HG02852 (cell line): ENCODE results near the gene AKIRIN1.
"Not testable (repeated sequence)": the region's sequence is repeated elsewhere in the genome, so short reads cannot be mapped to it uniquely, and the experiment has no call there.

Experiments used
- ATAC-seq: cut with Tn5 transposase; IDR thresholded peaks from one replicate; pipeline ENCODE4 v1.9.1; 2021; ENCODE audit warnings: mild to moderate bottlenecking, moderate library complexity; ENCODE audit not compliant: unreplicated experiment

Gene AKIRIN1

DNA sequence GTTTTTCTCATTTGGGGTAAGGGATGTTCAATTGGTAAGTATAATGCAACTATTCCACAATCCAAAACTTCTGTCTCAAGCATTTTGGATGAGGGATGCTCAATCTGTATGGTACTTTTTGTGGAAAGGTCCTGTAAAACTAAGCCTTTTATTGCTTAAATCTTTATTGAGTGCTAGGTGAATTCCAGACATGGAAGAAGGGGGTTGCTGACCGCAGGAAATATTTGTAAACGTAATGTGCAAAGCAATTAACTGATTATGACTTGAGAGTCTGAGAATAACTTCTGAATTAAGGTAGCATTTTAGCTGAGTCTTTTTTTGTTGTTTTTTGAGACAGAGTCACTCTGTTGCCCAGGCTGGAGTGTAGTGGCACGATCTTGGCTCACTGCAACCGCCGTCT, 3.1 kb downstream of the AKIRIN1 start:
- no peak for ATAC-seq

DNA sequence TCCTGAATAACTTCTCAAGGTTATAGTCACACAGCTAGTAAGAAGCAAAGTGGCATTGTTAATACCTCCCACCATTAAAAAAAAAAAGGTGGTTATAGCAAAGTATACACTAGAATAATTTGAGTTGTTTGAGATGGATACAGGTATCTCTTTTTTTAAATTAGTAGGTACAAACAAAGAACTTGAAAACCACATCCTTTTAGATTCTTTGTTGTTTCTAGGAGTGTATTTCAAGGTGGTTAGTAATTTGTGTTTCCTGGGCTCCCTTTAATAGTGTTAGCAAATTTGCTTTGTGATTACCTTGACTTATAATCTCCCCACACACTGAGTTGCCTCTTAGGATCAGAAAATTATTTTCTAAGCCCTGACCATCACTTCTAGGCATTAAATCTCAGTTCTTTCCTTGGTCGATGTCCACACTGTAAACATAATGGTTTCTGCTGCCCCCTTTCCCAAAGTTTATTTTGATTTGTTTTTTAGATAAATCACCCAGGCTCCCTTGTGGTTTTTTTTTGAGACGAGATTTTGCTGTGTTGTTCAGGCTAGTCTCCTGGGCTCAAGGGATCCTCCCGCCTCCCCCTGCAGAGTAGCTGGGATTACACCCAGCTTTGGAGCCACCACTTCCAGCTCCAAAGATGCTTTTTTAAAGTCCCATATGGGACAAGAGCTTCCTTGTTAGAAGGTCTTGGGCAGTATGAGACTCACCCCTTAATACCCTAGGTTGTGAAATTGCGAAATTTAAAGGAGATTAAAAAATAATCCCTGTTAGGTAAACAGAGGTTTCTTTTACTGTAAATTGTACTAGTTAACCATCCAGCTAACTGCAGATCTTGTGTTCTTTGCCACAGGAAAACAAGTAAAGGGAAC, 6.2 kb downstream of the AKIRIN1 start:
- no peak for ATAC-seq

GRCh38 chr1:38997901-38998190, 6.8 kb downstream of the AKIRIN1 start:
- no peak for ATAC-seq

DNA sequence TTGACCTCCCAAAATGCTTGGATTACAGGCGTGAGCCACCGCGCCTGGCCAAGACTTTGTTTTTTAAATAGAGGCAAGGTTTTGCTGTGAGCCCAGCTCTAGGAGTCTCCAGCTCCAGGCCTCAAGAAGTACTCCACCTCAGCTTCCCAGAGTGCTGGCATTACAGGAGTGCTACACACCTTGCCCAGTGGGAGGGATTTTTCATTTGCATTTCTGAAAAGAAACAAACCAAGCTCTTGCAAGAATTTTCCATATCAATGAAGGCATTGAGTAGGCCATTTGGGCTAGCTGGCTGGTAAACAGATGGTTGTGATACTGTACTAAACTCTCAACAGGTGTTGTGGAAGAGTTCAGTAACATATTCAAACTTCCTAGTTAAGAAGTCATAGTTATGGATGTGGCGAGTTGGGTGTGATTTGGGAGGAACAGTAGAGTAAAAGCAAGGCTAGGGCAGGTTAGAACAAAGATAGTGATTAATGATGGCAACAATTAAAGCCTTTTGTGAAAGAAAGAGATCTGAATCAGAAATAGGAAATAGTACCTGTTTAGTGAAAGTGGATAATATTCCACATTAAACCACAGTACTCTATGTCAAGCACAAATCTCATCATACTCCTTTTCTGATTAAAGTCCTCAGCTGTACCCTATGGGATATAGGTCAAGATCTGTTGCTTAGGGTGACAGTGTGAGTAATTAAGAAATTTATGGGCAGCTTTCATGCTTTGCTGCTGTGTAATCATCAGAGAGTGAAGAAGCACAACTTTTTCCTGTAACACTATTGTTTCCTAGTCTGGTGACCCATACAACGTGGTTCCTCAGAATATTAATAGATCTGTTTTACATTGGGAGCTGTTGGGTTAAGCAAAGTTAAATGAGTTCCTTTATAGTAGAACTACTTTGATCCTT, 10.7 kb downstream of the AKIRIN1 start:
- no peak for ATAC-seq

DNA sequence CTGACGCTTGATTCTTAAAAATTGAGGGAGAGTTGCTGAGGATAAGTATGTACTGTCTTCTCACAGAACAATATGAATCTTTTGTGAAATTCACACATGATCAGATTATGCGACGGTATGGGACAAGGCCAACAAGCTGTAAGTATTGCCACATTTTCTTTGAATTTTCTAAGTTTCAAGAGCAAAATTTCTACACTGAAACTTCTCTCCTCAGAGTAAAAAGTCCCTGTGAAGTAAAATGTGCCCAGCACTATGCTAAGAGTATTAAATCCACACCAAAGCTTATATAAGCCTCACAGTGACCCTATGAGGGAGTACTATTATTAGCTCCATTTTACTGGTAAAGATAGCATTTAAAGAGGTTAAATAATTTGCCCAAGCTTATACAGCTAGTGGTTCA, 12.2 kb downstream of the AKIRIN1 start:
- no peak for ATAC-seq

DNA sequence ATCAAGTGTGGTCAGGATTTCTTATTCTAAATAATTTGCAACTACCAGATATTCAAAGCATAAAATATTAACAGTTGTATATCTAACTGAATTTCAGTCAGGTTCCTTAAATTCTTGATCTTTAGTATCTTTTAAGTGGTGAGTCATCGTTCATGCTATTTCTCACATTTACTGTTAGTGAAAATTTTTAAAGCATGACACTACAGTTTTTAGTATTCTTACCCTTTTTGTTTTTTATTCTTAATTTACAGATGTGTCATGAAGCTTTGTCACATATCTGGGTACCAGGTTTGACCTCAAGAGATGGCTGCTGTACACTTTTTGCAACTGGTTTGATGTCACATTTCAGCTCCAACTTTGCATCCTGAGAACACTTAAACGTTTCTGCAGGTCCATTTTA, 12.7 kb downstream of the AKIRIN1 start:
- no peak for ATAC-seq

DNA sequence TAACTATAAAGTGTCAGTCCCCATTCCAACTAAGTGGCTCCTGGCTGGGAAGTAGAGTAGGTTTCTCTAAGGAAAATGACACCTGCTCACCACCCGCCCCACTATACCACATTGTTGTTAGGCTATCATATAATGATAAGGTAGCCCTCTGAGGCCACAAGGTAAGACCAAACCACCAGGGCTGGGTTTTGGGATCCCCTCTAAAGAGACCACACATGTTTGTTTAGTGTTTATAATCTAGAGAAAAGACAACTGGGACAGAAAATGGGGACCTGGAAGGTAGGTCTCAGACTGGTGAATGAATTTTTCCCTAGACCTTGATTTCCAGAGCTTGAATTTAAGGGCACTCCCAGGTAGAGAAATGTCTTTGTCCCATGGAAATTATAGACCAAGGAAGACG, 15.2 kb downstream of the AKIRIN1 start:
- ATAC-seq: no peak

DNA sequence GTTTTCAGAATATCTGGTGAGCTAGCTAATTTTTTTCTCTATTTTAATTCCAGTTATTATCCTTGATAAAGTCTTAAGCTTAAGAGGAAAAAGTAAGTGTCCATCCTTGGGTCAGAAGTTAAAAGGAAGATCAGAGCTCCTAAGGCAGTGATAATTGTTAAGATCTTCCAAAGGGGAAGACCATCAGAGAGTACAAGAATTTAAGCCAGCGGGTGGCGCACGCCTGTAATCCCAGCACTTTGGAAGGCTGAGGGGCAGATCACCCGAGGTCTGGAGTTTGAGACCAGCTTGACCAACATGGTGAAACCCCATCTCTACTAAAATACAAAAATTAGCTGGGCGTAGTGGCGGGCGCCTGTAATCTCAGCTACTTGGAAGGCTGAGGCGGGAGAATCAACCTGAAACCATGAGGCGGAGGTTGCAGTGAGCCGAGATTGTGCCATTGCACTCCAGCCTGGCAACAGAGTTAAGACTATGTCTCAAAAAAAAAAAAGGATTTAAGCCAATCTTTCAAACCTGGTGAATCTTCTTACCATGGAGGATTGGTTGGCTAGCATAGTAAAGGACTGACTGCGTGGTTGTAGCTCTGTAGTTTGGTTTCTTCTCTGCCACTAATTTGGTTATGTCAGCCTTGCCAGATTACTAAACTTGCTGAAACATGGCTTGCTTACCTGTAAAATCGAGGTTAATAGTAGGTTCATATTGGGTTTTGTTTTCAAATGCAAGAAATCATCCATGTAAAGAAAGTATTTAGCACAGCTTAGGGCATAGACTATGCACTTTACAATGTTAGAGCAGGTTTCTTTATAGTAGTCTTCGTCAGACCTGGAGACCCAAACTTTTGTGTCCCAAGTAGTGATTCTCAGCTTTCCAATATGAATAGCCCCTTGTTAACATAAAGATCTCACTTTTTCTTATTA, 15.9 kb downstream of the AKIRIN1 start:
- no peak for ATAC-seq

DNA sequence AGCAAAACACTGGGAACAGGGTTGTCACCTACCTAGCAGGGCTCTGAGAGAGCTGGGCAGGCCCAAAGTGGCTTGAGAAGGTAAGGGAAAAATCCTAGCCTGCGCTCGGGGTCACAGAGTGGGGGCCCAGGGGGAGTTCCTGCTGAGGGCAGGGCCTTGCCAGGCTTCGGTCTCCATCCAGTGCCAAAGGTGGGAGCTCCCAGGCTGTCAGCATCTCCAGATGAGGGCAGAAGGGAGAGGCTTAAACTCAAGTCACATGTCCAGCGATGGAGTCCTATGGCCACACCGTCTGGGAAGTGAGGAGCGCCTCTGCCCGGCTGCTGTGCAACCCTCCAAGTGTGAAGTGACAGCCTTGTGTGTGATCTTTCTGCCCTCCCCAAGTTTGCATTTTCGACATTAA, 23.9 kb downstream of the AKIRIN1 start:
- not testable (repeated sequence) for ATAC-seq

DNA sequence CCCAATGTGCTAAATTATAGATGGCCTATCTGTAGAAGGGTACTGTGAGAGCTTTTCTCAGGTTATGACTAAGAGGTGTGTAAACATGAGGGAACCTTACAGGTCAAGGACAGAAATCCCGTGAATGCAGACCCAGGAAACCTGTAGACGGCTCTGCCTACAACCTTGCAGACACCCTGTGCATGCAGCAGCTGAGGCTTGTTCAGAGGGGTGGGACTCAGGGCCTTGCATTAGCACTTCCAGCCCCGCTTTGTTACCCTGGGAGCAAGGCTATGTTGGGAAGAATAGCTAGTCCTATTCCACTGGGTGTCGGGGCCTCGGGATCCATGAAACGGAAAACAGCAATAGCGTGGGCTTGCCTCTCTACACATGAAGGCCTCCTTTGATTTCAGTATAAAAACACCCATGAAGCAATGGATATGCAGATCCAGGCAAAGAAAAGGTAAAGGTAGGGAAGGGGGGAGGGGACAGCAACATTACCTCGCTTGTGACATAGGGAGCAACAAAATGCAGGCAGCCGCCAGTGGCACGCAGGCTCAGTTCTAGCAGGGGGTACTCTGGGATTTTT, 25.6 kb downstream of the AKIRIN1 start:
- no peak for ATAC-seq

GRCh38 chr1:39017266-39017665, 26.2 kb downstream of the AKIRIN1 start:
- no peak for ATAC-seq

DNA sequence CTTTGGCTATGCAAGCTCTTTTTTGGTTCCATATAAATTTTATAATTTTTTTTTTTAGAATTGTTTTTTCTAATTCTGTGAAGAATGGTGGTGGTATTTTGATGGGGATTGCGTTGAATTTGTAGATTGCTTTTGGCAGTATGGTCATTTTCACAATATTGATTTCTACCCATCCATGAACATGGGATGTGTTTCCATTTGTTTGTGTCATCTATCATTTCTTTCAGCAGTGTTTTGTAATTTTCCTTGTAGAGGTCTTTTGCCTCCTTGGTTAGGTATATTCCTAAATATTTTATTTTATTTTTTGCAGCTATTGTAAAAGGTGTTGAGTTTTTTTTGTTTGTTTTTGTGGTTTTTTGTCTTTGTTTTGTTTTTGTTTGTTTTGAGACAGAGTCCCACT, 29.4 kb downstream of the AKIRIN1 start:
- not testable (repeated sequence) for ATAC-seq

DNA sequence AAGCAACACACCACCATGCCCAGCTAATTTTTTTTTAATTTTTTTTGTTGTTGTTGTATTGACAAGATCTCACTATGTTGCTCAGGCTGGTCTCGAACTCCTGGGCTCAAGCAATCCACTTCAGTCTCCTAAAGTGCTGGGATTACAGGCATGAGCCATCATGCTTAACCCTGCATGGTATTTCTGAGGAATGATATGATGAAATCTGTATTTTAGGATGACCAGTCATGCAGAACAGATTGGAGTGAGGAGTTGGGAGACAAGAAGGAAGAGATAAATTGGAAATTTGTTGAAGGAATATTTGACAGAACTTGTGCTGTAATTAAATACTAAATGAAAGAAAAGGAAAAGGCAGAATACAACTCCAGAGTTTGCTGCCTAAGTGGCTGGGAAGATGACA, 30.4 kb downstream of the AKIRIN1 start:
- no peak for ATAC-seq

- no peak for ATAC-seq
Observed at GRCh38 chr1:39023140-39023539, 32.1 kb downstream of the AKIRIN1 start.

DNA sequence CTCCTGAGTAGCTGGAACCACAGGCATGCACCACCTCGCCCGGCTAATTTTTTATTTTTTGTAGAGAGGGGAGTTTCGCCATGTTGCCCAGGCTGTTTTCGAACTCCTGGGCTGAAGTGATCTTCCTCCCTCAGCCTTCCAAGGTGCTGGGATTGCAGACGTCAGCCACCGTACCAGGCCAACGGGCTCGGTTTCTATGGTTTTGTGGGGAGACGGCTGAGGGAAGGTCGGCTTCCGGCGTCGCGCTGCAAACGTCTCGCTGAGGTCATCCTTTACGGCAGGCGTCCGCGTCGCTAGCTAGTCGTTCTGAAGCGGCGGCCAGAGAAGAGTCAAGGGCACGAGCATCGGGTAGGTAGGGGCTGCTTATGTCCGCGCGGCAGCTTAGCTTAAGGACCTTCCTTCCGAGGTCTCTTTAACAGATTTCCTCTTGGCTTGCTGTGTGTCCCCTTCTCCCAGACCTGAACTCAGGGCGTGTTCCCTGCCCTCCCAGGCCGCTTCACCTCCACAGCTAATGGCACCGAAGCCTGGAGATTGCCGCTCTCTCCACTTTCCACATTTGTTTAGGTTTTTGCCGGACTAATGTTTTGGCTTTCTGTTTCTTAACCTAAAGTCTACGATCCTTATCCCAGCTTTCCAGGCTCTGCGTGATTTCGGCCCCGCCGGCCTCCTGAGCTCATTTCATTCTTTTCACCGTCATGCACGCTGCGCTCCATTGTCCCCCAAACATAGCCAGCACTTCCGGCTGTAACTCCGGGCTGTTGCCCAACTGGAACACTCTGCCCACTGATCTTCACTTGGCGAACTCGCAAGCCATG, 35.2 kb downstream of the AKIRIN1 start, which contains the start of gene NDUFS5:
NDUFS5 (plus strand) TSS at position 300 of the 815 bp plus-strand sequence. CDS start 2,375 bp downstream, outside the sequence.
- peak; percentile 80 for ATAC-seq

GRCh38 chr1:39026866-39027507, 35.9 kb downstream of the AKIRIN1 start:
- ATAC-seq: no peak

GRCh38 chr1:39034114-39034654, 43.1 kb downstream of the AKIRIN1 start:
- no peak for ATAC-seq

DNA sequence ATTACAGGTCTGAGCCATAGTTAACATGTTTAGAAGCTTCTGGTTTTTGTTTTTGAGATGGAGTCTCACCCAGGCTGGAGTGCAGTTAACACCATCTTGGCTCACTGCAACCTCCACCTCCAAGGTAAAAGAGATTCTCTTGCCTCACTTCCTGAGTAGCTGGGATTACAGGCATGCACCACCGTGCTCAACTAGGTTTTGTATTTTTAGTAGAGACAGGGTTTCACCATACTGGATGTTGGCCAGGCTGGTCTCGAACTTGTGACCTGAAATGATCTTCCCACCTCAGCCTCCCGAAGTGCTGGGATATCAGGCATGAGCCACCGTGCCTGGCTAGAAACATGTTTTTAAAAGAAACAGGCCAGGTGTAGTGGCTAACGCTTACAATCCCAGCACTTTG, 45.6 kb downstream of the AKIRIN1 start:
- no peak for ATAC-seq

GRCh38 chr1:39043513-39043912, 52.4 kb downstream of the AKIRIN1 start:
- ATAC-seq: no peak
